Caki2 (cell line): ENCODE data around the gene RHBDL3. TPM values are rescaled to one million over a fixed set of nuclear protein-coding genes. Genes with fewer than 3 reads are reported as not detected.

Source experiments
- DNase-seq: peaks from one replicate; pipeline ENCODE4 v3.0.0-alpha.2; 2015; ENCODE audit warnings: low read depth
- in situ Hi-C: cut with HindIII; loops from 2 replicates; pipeline ENCODE4 v1.10.0; 2016; ENCODE audit warnings: low sequenced_read_pairs, low pct_unique_long_range_greater_than_20kb, mixed read lengths
- total RNA-seq: library from RNA; depleted of rRNA; stranded (reverse); fragments of >200 nt; shearing (Covaris generic); gene quantifications from 2 replicates; pipeline ENCODE4 v1.2.3, GENCODE V29; 2014; ENCODE audit warnings: low replicate concordance

The RHBDL3 gene
- total RNA-seq, 1 experiment from 2014 or later: 4.5 TPM

- in situ Hi-C loops: no loop called here
- no peak for DNase-seq
These were observed 1.4 kb upstream of the RHBDL3 start for GRCh38 chr17:32264140-32264799.

GRCh38 chr17:32264823-32265191 is 825 bp upstream of the RHBDL3 start:
- in situ Hi-C loops: no loop called here
- DNase-seq: no peak

DNA sequence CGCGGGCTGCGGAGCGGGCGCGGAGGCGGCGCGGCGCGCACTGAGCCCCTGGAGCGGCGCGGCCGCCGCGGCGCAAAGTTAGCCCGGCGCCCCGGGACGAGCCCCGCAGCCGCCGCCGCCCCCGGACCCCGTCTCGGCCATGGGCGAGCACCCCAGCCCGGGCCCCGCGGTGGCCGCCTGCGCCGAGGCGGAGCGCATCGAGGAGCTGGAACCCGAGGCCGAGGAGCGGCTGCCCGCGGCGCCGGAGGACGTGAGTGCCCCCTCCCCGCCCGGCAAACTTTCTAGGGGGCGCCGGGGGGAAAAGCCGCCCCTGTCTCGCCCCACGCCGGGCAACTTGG is 388 bp downstream of the RHBDL3 start:
- in situ Hi-C loops: no loop called here
- DNase-seq: no peak

GRCh38 chr17:32266389-32267301 is 1.0 kb downstream of the RHBDL3 start:
- DNase-seq: no peak
- in situ Hi-C loops: no loop called here

- in situ Hi-C loops: no loop called here
- no peak for DNase-seq
These were observed 2.1 kb downstream of the RHBDL3 start for GRCh38 chr17:32267690-32268205.

DNA sequence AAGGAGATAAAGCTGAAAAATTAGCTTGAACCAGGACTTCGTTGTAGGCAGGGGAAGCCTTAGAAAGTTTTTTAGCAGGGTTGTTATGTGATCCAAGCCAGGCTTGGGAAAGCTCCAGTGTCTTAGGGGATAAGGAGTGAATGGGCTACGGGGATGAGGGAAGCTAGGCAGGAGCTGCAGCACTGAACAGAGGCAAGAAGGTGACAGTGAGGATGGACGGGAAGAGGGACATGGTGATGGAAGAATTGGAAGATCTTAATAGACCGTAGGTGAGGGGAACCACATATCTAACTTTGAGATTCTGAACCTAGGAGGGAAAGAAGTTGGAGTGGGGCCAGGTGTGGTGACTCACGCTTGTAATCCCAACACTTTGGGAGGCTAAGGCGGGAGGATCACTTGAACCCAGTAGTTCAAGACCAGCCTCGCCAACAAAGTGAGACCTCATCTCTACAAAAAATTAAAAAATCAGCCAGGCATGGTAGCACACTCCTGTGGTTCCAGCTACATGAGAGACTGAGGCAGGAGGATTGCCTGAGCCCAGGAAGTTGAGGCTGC is 3.2 kb downstream of the RHBDL3 start:
- no peak for DNase-seq
- in situ Hi-C loops: no loop called here

DNA sequence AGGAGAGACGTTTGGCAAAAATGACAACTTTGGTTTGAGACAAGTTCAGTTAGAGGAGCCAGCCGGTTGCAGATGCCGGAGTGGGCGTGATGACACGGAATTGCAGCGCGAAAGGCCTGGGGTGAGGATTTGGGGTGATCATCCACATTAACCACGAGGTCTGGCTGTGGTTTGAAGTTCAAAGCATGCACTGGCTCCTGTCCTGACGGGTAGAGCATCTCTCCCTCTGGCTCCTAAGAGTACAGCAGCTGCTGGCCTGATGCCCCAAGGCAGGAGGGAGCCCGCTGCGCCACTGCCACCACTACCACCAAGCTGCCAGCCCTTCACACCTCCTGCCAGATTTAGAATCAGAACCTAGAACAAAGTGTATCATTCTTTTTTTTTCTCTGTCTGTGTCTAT is 3.7 kb downstream of the RHBDL3 start:
- in situ Hi-C loops: no loop called here
- DNase-seq: no peak

DNA sequence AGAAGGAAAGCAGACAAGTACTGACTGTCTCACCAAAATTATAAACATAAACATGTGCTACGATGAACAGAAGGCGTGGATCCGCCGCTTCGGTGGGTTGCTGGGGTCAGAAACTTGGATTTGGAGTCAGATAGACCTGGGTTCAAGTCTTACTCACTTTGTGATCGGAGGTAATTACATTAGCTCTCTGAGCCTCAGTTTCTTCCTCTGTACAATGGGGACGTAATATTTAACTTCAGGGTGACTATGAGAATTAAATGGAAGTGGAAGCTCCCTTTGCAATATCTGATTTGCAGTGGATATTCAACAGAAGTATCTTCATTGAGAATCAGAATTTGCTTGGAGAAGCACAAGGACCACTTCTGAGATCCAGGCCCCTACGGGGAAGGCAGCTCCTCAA is 6.2 kb downstream of the RHBDL3 start:
- DNase-seq: no peak
- in situ Hi-C loops: no loop called here

- in situ Hi-C loops: no loop called here
- no peak for DNase-seq
These were observed 8.5 kb downstream of the RHBDL3 start for GRCh38 chr17:32274101-32274500.

GRCh38 chr17:32274643-32275042 is 9.0 kb downstream of the RHBDL3 start:
- in situ Hi-C loops: no loop called here
- DNase-seq: no peak

DNA sequence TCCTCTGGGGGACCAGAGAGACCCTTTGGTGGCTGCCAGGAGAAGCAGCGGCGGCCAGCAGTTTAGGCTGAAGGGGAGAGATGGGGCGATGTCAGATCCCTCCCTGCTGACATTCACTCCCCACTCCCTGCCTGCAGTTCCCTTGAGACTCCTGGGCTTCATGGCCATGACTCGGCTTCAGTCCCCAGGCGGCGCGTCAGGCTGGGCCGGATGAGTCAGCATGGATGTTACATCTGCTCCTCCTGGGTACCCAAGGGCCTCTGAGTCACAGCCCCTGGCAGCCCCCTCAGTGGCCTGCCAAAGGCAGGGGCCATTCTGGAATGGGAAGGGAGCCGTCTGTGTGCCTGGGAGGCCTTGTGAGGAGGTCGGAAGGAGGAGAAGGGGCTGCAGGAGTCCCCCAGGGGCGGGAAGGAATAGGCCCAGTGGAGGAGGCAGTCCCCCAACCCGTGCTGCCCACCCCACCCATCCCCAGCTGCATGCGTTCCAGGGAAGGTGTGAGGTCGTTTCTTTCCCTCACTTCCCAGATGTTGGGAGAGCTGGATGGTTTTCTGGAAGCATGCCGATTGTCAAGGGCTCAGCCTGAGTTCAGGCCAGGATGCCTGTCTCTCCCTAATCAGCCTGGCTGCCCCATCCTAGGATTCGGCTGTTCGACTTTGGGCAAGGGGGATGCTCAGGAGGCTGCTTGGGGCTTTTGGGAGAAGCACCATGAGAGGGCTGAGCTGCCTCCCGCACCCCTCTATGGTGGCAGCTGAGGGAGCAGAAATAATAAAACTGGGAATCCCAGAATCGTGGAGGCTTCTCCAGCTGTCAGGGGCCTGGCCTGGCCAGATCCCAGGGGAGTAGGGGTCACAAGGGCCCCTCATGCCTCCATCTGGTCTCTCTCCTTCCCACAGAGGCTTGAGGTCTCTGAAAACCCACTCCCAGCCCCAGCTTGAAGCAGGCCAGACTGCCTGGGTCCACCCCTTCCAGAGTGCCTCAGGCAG is 9.7 kb downstream of the RHBDL3 start:
- in situ Hi-C loops: no loop called here
- peak; percentile 70 for DNase-seq

DNA sequence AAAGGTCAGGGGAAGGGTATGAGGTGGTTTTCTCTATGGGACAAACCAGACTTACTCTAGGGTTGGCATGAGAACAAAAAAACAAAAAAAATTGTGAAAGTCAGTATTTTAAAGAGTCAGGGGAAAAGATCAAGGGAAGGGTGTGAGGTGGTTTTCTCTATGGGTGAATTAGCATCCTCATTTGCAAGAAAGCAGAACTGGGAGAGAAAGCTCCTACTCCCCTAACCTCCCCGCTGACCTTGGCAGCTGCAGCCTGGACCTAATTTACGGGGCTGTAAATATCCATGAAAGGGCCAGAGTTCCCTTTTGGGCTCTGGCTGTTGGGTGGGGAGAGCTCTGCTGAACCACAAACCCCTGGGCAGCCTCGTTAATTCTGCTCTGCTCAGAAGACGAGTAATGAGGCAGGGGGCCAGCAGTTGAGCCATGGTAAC is 10.6 kb downstream of the RHBDL3 start:
- DNase-seq: no peak
- in situ Hi-C loops: no loop called here

DNA sequence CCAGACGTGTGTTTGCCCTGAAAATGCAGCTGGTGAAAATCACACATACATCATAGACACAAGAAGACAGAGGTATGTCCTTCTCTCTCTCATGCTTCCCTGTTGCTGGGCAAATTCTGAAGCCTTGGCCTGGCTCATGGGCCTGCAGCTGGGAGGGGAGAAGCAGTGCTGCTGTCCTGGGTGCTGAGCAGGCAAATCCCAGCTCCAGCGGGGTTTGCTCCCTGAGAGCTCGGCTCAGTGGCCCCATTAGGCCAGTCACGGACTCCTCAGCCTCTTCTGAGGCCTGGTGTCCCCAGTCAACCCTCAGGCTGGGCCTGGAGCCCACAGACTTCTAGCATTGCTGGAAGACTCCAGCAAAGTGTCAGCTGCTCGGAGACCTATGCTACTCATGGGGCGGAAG is 11.7 kb downstream of the RHBDL3 start:
- no peak for DNase-seq
- in situ Hi-C loops: no loop called here

- DNase-seq: no peak
- in situ Hi-C loops: no loop called here
These were observed 13.2 kb downstream of the RHBDL3 start for GRCh38 chr17:32278815-32279214.

DNA sequence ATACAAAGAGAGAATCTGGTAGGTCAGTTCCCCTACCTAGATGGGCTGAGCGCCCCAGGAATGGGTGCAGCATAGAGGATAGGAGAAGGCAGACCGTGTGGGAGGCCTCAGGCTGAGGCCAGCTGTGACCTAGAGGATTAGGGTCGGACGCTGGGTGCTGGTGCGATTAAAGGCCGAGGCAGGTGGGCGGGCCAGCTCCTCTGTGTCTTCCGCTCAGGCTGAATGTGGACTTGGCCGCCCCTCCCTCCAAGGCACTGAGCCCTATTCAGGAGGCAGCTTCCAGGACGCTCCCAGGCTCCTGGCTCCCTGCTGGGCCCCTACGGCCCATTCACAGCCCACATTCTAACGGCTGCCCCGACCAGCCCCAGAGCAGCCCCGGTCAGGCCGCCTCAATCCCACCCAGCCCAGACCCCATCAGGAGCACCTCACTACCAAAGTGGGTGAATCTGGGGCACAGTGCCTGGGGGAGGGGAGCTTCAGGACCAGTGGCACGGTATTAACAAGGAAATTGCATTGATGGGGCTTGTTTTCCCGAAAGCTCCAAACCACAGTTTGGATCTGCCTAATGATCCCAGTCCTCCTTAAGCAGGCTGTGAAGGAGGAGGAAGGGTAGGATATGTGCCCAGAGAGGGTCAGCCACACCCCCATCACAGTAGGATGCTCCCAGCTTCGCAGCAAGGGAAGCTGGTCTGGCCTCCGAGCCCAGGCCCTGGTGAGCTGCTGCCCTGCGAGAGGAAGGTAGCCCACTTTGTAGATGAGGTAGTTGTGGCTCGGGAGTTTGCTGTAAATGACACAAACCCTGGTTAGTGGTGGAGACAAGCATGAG is 14.5 kb downstream of the RHBDL3 start:
- in situ Hi-C loops: no loop called here
- DNase-seq: no peak

GRCh38 chr17:32281011-32281451 is 15.4 kb downstream of the RHBDL3 start:
- DNase-seq: no peak
- in situ Hi-C loops: no loop called here

DNA sequence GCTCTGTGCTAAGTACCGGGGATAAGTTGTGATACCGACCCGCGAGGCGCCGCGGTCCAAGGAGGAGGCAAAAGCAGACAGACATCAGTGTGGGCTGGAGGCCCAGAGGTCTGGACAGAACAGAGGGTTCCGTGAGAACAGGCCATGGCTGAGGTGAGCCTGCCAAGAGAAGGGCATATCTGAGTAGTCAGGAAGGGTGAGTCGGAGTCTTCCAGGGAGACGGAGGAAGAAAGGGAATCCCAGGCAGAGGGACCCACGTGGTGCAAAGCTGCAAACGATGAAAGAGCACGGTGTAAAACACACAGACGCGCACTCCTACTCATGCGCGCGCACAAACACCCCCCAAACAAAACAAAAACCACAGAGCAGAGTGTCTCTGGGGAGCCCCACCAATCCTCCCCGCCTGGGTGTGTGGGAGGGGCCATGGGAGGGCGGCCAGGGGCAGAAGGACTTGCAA is 18.1 kb downstream of the RHBDL3 start:
- DNase-seq: no peak

More for the DNA sequence above, 18.1 kb downstream of the RHBDL3 start:
- in situ Hi-C loops: no loop called here
